Ishikawa (cell line): Measurements from ENCODE around the gene GAS5.

ENCODE experiments used
- CEBPB ChIP-seq: IDR thresholded peaks from 2 replicates; pipeline ENCODE4 v1.6.1; 2012
- CREB1 ChIP-seq: IDR thresholded peaks from 2 replicates; pipeline ENCODE4 v1.6.1; 2012; ENCODE audit warnings: low read depth
- EGR1 ChIP-seq: IDR thresholded peaks from 2 replicates; pipeline ENCODE4 v1.6.1; 2012
- EP300 ChIP-seq: IDR thresholded peaks from 2 replicates; pipeline ENCODE4 v1.6.1; 2012; ENCODE audit warnings: borderline replicate concordance
- FOXM1 ChIP-seq: IDR thresholded peaks from 2 replicates; pipeline ENCODE4 v1.6.1; 2012; ENCODE audit warnings: low read depth, borderline replicate concordance
- NFIC ChIP-seq: IDR thresholded peaks from 2 replicates; pipeline ENCODE4 v1.6.1; 2012
- RAD21 ChIP-seq: IDR thresholded peaks from 2 replicates; pipeline ENCODE4 v1.6.1; 2012; ENCODE audit warnings: low read depth
- TAF1 ChIP-seq: IDR thresholded peaks from 2 replicates; pipeline ENCODE4 v1.6.1; 2012; ENCODE audit warnings: low read depth, mild to moderate bottlenecking
- TCF12 ChIP-seq: IDR thresholded peaks from 2 replicates; pipeline ENCODE4 v1.6.1; 2012; ENCODE audit warnings: low read depth
- TEAD4 ChIP-seq: IDR thresholded peaks from 2 replicates; pipeline ENCODE4 v1.6.1; 2012
- YY1 ChIP-seq: IDR thresholded peaks from 2 replicates; pipeline ENCODE4 v1.6.1; 2012; ENCODE audit warnings: low read depth
- ZBTB7A ChIP-seq: IDR thresholded peaks from 2 replicates; pipeline ENCODE4 v1.6.1; 2012; ENCODE audit warnings: low read depth
- TF ChIP-seq, protein P1 (sequence below): IDR thresholded peaks from 2 replicates; pipeline ENCODE4 v1.6.1; 2012; ENCODE audit warnings: low read depth, mild to moderate bottlenecking
- TF ChIP-seq, protein P2 (sequence below): IDR thresholded peaks from 2 replicates; pipeline ENCODE4 v1.6.1; 2012
- TF ChIP-seq, protein P3 (sequence below): IDR thresholded peaks from 2 replicates; pipeline ENCODE4 v1.6.1; 2012

Gene GAS5

DNA sequence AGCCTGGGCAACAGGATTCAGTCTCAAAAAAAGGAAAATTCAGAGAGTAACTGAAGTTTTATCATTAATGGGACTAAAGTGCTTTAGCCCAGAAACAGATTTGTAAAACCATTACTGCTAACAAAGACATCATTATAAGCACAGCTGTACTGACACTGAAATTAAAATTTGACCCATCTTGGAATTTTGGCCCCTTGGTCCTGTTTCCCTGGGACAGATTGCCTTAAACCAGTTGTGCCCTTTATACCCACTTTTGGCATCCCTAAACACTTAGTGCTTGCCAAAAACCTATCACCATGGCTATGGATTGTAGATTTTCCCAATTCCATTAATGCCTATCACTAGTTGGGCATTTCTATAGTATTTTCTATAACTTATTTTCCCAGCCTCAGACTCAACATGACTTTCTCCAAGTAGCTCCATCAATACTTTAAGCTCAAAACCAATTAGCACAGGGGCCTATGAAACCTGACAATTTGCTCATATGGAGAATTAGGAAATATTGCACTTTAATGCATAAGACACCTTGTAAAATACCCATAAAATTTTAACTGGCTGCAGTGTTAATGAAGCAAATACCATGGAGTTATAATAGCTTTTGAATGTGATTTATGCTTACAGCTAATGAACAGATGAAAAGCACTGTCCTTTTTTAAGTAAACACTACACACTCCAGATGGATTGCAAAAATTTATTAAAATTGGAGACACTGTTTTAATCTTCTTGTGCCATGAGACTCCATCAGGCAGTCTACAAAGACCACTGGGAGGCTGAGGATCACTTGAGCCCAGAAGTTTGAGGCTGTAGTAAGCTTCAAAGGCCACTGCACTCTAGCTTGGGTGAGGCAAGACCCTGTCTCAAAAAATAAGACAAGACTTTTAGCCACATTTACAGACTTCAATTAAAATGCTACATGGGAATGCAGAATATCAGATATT lies 4.3 kb downstream of the GAS5 start:
- TF ChIP-seq RAD21 (no peak), NFIC (0 out of 2 replicates have a peak, but pooled peaks have one; percentile 7), TEAD4 (no peak)
- TF ChIP-seq, protein P1, sequence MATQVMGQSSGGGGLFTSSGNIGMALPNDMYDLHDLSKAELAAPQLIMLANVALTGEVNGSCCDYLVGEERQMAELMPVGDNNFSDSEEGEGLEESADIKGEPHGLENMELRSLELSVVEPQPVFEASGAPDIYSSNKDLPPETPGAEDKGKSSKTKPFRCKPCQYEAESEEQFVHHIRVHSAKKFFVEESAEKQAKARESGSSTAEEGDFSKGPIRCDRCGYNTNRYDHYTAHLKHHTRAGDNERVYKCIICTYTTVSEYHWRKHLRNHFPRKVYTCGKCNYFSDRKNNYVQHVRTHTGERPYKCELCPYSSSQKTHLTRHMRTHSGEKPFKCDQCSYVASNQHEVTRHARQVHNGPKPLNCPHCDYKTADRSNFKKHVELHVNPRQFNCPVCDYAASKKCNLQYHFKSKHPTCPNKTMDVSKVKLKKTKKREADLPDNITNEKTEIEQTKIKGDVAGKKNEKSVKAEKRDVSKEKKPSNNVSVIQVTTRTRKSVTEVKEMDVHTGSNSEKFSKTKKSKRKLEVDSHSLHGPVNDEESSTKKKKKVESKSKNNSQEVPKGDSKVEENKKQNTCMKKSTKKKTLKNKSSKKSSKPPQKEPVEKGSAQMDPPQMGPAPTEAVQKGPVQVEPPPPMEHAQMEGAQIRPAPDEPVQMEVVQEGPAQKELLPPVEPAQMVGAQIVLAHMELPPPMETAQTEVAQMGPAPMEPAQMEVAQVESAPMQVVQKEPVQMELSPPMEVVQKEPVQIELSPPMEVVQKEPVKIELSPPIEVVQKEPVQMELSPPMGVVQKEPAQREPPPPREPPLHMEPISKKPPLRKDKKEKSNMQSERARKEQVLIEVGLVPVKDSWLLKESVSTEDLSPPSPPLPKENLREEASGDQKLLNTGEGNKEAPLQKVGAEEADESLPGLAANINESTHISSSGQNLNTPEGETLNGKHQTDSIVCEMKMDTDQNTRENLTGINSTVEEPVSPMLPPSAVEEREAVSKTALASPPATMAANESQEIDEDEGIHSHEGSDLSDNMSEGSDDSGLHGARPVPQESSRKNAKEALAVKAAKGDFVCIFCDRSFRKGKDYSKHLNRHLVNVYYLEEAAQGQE: peak; percentile 8; the same call in 1 of the 2 replicates

DNA sequence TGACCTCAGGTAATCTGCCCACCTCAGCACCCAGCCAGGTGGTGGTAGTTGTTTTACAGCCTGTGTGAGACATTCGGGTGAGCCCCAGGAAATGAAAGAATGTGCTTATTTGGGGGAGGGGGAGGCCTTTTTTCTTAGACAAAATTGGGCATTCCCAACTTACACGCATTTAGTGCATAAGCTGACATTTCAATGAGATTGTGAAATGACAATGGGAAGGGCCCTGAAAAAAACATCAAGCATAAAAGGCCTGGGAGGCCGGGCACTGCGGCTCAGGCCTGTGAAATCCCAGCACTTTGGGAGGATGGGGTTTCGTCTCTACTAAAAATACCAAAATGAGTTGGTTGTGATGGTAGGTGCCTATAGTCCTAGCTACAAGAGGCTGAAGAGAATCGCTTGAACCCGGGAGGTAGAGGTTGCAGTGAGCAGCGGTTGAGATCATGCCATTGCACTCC lies 5.0 kb downstream of the GAS5 start:
- no peak for TF ChIP-seq TEAD4
- TF ChIP-seq CEBPB: no peak
- TF ChIP-seq NFIC: no peak
- TF ChIP-seq, protein P2, sequence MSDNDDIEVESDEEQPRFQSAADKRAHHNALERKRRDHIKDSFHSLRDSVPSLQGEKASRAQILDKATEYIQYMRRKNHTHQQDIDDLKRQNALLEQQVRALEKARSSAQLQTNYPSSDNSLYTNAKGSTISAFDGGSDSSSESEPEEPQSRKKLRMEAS: no peak
- TF ChIP-seq, protein P3, sequence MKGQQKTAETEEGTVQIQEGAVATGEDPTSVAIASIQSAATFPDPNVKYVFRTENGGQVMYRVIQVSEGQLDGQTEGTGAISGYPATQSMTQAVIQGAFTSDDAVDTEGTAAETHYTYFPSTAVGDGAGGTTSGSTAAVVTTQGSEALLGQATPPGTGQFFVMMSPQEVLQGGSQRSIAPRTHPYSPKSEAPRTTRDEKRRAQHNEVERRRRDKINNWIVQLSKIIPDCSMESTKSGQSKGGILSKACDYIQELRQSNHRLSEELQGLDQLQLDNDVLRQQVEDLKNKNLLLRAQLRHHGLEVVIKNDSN: no peak
- TF ChIP-seq CREB1: no peak
- TF ChIP-seq FOXM1: no peak
- TF ChIP-seq TCF12: no peak
- TF ChIP-seq, protein P1: no peak
- TF ChIP-seq RAD21: no peak
- TF ChIP-seq EGR1: no peak
- TF ChIP-seq ZBTB7A: no peak
- no peak for TF ChIP-seq YY1

DNA sequence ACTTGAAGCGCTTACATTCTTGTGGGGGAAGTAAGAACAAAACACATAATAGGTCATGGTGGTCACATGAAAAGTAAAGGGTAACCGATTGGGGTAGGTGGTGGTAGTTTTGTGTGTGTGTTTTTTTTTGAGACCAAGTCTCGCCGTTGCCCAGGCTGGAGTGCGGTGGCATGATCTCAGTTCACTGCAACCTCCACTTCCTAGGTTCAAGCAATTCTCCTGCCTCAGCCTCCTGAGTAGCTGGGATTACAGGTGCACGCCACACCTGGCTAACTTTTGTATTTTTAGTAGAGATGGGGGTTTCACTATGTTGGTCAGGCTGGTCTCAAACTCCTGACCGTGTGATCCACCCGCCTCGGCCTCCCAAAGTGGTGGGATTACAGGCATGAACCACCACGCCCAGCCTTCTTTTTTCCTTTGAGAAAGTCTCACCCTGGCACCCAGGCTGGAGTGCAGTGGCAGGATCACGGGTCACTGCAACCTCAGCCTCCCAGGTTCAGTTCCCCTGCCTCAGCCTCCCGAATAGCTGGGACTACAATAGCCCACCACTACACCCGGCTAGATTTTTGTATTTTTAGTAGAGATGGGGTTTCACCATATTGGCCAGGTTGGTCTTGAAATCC lies 5.5 kb downstream of the GAS5 start:
- TF ChIP-seq, protein P2: 0 out of 2 replicates have a peak, but pooled peaks have one; percentile 20

DNA sequence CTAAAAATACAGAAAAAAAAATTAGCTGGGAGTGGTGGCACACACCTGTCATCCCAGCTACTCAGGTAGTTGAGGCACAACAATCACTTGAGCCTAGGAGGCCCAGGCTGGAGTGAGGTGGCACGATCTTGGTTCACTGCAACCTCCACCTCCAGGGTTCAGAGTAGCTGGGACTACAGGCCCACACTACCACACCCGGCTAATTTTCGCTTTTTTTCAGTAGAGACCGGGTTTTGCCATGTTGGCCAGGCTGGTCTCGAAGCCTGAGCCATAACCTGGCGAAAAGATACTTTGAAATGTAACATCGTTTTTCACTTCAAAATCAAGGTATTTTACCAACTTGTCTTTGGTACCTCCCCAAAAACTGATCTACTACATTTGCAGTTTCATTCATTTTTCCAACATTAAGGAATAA lies 6.1 kb downstream of the GAS5 start:
- TF ChIP-seq EGR1 (no peak), ZBTB7A (no peak), TCF12 (peak; percentile 15; the same call in 1 of the 2 replicates)

DNA sequence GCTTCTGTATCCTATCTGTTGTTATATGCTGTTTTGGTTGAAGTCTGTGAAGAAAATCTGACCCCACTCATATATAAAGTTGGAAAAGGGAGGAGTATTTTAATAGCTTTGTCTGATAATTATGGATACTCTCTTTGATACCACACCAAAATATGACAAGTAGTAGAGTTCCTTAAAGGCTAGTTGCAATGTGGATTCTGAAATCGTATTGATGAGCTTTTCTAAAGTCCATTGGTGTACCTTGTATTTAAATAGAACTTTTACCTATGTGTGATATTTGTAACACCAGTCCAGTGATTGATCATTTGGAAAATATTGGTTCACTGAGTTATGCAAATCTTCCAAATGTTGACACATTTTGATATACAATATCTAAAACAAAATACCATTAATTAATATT lies 7.7 kb downstream of the GAS5 start:
- TF ChIP-seq EGR1 (no peak), EP300 (no peak), YY1 (no peak), CREB1 (no peak), ZBTB7A (no peak), RAD21 (no peak), CEBPB (no peak), FOXM1 (no peak), TAF1 (no peak), NFIC (no peak), TEAD4 (no peak), TCF12 (no peak)
- TF ChIP-seq, protein P3: no peak
- TF ChIP-seq, protein P1: no peak
